Measurements from ENCODE around the gene HDHD5. TPM values are rescaled to one million over a fixed set of nuclear protein-coding genes. Genes with fewer than 3 reads are reported as not detected.

Gene HDHD5
- total RNA-seq, 1 experiment from 2014 or later = 51.8 TPM

DNA sequence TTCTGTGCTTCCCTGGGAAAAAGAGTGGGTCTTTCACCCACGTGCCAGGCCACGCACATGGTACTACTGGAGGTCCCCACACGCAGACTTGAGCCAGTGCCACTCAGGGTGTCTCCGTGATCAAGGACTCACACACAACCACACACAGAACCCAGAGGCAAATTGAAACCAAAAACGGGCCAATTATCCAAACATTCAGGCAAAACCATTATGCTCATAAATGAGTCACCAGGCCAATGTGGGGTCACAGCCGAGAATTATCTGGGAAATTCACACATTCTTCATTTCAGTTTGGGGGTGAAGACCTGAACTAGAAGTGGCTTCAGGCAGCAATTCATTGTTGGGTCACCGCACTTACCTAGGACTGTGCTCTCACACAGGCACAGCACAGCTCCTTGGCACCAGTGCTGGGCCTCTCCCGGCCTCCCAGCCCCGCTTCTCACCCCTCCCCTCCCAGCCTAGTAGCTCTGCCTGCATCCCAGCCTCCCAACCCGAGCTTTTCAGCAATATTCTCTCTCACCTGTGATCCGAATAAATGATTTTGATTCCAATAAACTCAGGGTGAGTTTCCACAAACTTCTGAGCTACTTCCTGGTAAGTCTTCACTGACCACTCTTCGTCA lies 32.2 kb upstream of the HDHD5 start:
- POLR2A ChIA-PET = interaction anchor here (0.5 kb wide), 1 partner anchor 237 kb away, joined by 3 read pairs; no protein-coding TSS in a partner anchor
- Mint-ChIP-seq H3K27me3 (ENCODE audit: insufficient read depth, unreplicated experiment) (no peaks in the 10 kb centered on the region), H3K36me3 (ENCODE audit: insufficient read depth, unreplicated experiment) (no peaks in the 10 kb centered on the region), H3K4me1 (ENCODE audit: insufficient read depth, unreplicated experiment) (no peaks in the 10 kb centered on the region), H3K4me3 (ENCODE audit: unreplicated experiment) (no peak overlapping the region), H3K27ac (ENCODE audit: low read depth, unreplicated experiment) (no peak overlapping the region), H3K9me3 (ENCODE audit: unreplicated experiment) (no peaks in the 10 kb centered on the region)
- CTCF ChIA-PET = interaction anchor here (0.8 to 3.5 kb wide), 3 partner anchors 17 to 311 kb away, joined by 3 to 29 read pairs (median 4); no protein-coding TSS in a partner anchor
- intact Hi-C loops (cut with micrococcal nuclease) = no loop called here
- peak; percentile 21 for DNase-seq (ENCODE audit: unreplicated experiment)
- TF ChIP-seq, protein P1, sequence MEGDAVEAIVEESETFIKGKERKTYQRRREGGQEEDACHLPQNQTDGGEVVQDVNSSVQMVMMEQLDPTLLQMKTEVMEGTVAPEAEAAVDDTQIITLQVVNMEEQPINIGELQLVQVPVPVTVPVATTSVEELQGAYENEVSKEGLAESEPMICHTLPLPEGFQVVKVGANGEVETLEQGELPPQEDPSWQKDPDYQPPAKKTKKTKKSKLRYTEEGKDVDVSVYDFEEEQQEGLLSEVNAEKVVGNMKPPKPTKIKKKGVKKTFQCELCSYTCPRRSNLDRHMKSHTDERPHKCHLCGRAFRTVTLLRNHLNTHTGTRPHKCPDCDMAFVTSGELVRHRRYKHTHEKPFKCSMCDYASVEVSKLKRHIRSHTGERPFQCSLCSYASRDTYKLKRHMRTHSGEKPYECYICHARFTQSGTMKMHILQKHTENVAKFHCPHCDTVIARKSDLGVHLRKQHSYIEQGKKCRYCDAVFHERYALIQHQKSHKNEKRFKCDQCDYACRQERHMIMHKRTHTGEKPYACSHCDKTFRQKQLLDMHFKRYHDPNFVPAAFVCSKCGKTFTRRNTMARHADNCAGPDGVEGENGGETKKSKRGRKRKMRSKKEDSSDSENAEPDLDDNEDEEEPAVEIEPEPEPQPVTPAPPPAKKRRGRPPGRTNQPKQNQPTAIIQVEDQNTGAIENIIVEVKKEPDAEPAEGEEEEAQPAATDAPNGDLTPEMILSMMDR (IDR thresholded peaks at IDR 0.05; ENCODE audit: unreplicated experiment) = no peak
- BruUV-seq (replicated peaks) = no TSS peak

DNA sequence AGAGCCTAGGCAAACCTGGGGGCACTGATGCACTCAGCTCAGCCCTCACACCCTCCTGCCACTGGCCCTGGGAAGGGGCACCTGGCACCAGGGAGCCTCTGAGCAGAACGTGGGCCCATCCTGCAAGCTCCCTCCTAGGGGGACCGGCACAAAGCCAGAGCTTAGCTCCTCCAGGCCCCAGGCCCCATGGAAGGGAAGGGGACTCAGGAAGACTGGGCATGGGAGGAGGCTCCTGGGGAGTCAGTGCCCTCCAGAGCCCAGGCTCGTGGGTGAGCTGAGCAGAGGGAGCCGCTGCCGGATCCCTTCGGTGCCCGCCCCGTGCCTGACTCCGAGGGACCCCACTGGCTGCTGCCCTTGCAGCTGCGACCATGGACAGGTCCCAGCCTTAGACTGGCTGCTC lies 31.6 kb upstream of the HDHD5 start:
- no peak for DNase-seq (ENCODE audit: unreplicated experiment)
- Mint-ChIP-seq H3K36me3 (ENCODE audit: insufficient read depth, unreplicated experiment) (no peaks in the 10 kb centered on the region), H3K9me3 (ENCODE audit: unreplicated experiment) (no peaks in the 10 kb centered on the region), H3K4me3 (ENCODE audit: unreplicated experiment) (no peak overlapping the region), H3K27ac (ENCODE audit: low read depth, unreplicated experiment) (no peak overlapping the region), H3K27me3 (ENCODE audit: insufficient read depth, unreplicated experiment) (no peaks in the 10 kb centered on the region), H3K4me1 (ENCODE audit: insufficient read depth, unreplicated experiment) (no peaks in the 10 kb centered on the region)
- no TSS peak for BruUV-seq (replicated peaks)
- POLR2A ChIA-PET = no interaction called here
- TF ChIP-seq, protein P1 (IDR thresholded peaks at IDR 0.05; ENCODE audit: unreplicated experiment) = no peak
- intact Hi-C loops (cut with micrococcal nuclease) = no loop called here
- CTCF ChIA-PET = interaction anchor here (1.2 to 3.5 kb wide), 2 partner anchors 19 to 311 kb away, joined by 3 to 29 read pairs; no protein-coding TSS in a partner anchor

DNA sequence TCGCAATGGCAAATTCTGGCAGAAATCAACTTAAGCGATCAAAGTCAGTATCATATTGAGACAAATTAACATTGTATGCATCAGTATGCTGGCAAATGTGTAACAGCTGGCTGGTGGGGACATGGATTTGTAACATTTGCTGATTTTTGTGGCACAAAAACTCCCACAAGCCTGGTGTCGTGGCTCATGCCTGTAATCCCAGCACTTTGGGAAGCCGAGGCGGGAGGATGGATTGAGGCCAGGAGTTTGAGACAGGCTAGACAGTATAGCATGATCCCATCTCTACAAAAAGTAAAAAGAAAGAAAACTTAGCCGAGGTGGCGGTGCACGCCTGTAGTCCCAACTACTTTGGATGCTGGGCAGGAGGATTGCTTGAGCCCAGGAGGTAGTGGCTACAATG lies 17.6 kb upstream of the HDHD5 start:
- TF ChIP-seq, protein P1 (IDR thresholded peaks at IDR 0.05; ENCODE audit: unreplicated experiment) = no peak
- Mint-ChIP-seq H3K27me3 (ENCODE audit: insufficient read depth, unreplicated experiment) (peaks cover 18% of the 10 kb centered on the region), H3K4me1 (ENCODE audit: insufficient read depth, unreplicated experiment) (no peaks in the 10 kb centered on the region), H3K4me3 (ENCODE audit: unreplicated experiment) (no peak overlapping the region), H3K27ac (ENCODE audit: low read depth, unreplicated experiment) (no peak overlapping the region), H3K9me3 (ENCODE audit: unreplicated experiment) (no peaks in the 10 kb centered on the region), H3K36me3 (ENCODE audit: insufficient read depth, unreplicated experiment) (no peaks in the 10 kb centered on the region)
- POLR2A ChIA-PET = no interaction called here
- DNase-seq (ENCODE audit: unreplicated experiment) = no peak
- intact Hi-C loops (cut with micrococcal nuclease) = no loop called here
- CTCF ChIA-PET = interaction anchor here (1.3 to 2.4 kb wide), 2 partner anchors 118 to 325 kb away, joined by 6 to 11 read pairs; no protein-coding TSS in a partner anchor
- BruUV-seq (replicated peaks) = no TSS peak

DNA sequence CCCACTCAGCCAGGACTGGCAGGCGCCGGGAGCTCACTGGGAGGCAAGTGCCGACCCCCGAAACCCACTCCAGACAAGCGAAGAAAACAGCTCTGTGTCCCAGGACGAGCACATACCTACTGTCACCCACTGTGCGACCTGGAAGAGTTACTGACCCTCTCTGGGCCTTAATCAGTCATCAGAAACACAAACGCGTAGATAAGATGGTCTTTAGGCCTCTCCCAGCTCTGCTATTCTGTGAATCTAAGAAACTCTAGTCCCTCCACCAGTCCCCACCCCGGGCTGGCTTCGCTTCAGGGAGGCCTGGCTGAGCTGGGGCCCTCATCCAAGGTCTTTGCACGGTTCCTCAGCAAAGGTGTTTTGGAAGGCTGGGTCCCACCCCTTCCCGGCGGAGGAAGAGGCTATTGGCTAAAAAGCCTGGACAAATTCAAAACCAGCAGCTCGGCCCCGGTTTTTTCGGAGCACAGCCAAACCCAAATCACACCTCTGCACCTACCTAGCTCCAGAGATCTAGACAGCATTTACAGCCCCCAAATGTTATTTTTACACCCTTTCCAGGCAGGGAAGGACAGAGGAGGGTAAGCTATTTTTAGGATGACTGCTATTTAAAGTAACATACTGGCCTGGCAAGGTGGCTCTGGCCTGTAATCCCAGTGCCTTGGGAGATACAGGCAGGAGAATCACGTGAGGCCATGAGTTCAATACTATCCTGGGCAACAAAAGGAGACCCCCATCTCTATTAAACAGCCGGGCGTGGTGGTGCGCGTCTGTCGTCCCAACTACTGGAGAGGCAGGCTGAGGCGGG lies 13.2 kb upstream of the HDHD5 start:
- TF ChIP-seq, protein P1 (IDR thresholded peaks at IDR 0.05; ENCODE audit: unreplicated experiment) = no peak
- H3K36me3 Mint-ChIP-seq (ENCODE audit: insufficient read depth, unreplicated experiment) = no peaks in the 10 kb centered on the region
- ChIA-PET CTCF (interaction anchor here (0.5 to 4.7 kb wide), 102 partner anchors 11 to 614 kb away, joined by 3 to 189 read pairs (median 4); partner anchors contain the start of genes ADA2 and HDHD5), POLR2A (interaction anchor here (0.7 to 2.8 kb wide), 13 partner anchors 10 to 404 kb away, joined by 3 to 51 read pairs (median 4); partner anchors contain the start of gene HDHD5)
- H3K27me3 Mint-ChIP-seq (ENCODE audit: insufficient read depth, unreplicated experiment) = no peaks in the 10 kb centered on the region
- H3K4me3 Mint-ChIP-seq (ENCODE audit: unreplicated experiment) = peak overlapping the region; percentile 91
- TSS peak; percentile 39 for BruUV-seq (replicated peaks)
- DNase-seq (ENCODE audit: unreplicated experiment) = no peak
- peak overlapping the region; percentile 99 for H3K27ac Mint-ChIP-seq (ENCODE audit: low read depth, unreplicated experiment)
- peaks cover 6% of the 10 kb centered on the region for H3K4me1 Mint-ChIP-seq (ENCODE audit: insufficient read depth, unreplicated experiment)
- intact Hi-C loops (cut with micrococcal nuclease) = loop anchor here (5.0 kb wide), 1 partner anchor 255 kb away; no protein-coding TSS in a partner anchor
- no peaks in the 10 kb centered on the region for H3K9me3 Mint-ChIP-seq (ENCODE audit: unreplicated experiment)
